ENCODE data around the gene OBSCN.

Gene OBSCN

GRCh38 chr1:228337031-228337564, 129.3 kb downstream of the OBSCN start:
- no peaks in the 10 kb centered on the region for H3K9me2 ChIP-seq (ENCODE audit: low read depth, low read length)
- no peak overlapping the region for H3K27ac ChIP-seq (ENCODE audit: low read depth, low read length, poor library complexity, severe bottlenecking)
- no peak overlapping the region for H2AFZ ChIP-seq (ENCODE audit: low read length)
- H4K20me1 ChIP-seq (ENCODE audit: insufficient read depth, low read length), result no peaks in the 10 kb centered on the region
- no peaks in the 10 kb centered on the region for H3K27me3 ChIP-seq (ENCODE audit: insufficient read depth, low read length)
- H3K36me3 ChIP-seq (ENCODE audit: insufficient read depth, low read length), result no peaks in the 10 kb centered on the region
- no peaks in the 10 kb centered on the region for H3K9me3 ChIP-seq (ENCODE audit: low read length)
- no peak for TF ChIP-seq EZH2 (IDR thresholded peaks at IDR 0.05; ENCODE audit: borderline replicate concordance, low read length)
- TF ChIP-seq, protein P1, sequence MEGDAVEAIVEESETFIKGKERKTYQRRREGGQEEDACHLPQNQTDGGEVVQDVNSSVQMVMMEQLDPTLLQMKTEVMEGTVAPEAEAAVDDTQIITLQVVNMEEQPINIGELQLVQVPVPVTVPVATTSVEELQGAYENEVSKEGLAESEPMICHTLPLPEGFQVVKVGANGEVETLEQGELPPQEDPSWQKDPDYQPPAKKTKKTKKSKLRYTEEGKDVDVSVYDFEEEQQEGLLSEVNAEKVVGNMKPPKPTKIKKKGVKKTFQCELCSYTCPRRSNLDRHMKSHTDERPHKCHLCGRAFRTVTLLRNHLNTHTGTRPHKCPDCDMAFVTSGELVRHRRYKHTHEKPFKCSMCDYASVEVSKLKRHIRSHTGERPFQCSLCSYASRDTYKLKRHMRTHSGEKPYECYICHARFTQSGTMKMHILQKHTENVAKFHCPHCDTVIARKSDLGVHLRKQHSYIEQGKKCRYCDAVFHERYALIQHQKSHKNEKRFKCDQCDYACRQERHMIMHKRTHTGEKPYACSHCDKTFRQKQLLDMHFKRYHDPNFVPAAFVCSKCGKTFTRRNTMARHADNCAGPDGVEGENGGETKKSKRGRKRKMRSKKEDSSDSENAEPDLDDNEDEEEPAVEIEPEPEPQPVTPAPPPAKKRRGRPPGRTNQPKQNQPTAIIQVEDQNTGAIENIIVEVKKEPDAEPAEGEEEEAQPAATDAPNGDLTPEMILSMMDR (IDR thresholded peaks at IDR 0.05; ENCODE audit: low read length), result no peak
- H3F3A ChIP-seq (ENCODE audit: insufficient read depth, low read length), result no peaks in the 10 kb centered on the region
- H3K9ac ChIP-seq (ENCODE audit: low read length), result no peak overlapping the region
- no peak overlapping the region for H3K4me2 ChIP-seq (ENCODE audit: low read length)
- no peaks in the 10 kb centered on the region for H3K4me1 ChIP-seq (ENCODE audit: insufficient read depth, low read length, severe bottlenecking)
- no peak overlapping the region for H3K4me3 ChIP-seq (ENCODE audit: low read depth, low read length, poor library complexity, severe bottlenecking)
- H3K79me2 ChIP-seq (ENCODE audit: insufficient read depth, low read length), result no peaks in the 10 kb centered on the region

DNA sequence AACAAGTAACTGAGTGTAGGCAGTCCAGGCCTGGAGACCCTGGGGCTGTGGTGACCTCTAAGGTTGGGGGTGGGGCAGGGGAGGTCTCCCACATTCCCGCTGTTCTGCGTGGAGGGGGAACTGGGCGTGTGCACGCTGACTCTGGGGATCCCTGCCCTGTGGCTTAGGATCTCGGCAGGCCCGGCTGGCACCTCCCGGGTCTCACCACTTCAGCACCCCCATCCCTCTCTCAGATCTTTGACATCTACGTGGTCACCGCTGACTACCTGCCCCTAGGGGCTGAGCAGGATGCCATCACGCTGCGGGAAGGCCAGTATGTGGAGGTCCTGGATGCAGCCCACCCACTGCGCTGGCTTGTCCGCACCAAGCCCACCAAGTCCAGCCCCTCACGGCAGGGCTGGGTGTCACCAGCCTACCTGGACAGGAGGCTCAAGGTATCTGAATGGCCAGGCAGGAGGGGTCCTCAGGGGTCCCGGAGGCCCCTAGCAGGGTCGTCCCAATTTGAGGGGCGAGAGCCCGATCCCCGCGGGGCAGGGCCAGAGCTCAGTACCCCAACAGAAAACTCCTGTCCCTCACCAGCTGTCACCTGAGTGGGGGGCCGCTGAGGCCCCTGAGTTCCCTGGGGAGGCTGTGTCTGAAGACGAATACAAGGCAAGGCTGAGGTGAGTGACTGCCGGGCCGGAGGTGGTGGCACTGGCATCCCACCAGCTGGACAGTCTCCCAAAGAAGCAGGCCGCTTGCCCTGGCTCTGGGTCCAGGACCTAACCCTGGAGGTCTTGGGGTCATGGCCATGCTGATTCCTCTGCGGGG, 130.1 kb downstream of the OBSCN start:
- Histone ChIP-seq H3F3A (ENCODE audit: insufficient read depth, low read length) (no peaks in the 10 kb centered on the region), H3K27me3 (ENCODE audit: insufficient read depth, low read length) (no peaks in the 10 kb centered on the region), H3K4me2 (ENCODE audit: low read length) (no peak overlapping the region), H3K36me3 (ENCODE audit: insufficient read depth, low read length) (no peaks in the 10 kb centered on the region), H3K9ac (ENCODE audit: low read length) (no peak overlapping the region), H4K20me1 (ENCODE audit: insufficient read depth, low read length) (no peaks in the 10 kb centered on the region), H3K27ac (ENCODE audit: low read depth, low read length, poor library complexity, severe bottlenecking) (no peak overlapping the region), H3K9me2 (ENCODE audit: low read depth, low read length) (no peaks in the 10 kb centered on the region), H3K9me3 (ENCODE audit: low read length) (no peaks in the 10 kb centered on the region), H3K4me1 (ENCODE audit: insufficient read depth, low read length, severe bottlenecking) (no peaks in the 10 kb centered on the region), H2AFZ (ENCODE audit: low read length) (no peak overlapping the region), H3K4me3 (ENCODE audit: low read depth, low read length, poor library complexity, severe bottlenecking) (no peak overlapping the region), H3K79me2 (ENCODE audit: insufficient read depth, low read length) (no peaks in the 10 kb centered on the region)
- TF ChIP-seq, protein P1 (IDR thresholded peaks at IDR 0.05; ENCODE audit: low read length), result no peak
- TF ChIP-seq EZH2 (IDR thresholded peaks at IDR 0.05; ENCODE audit: borderline replicate concordance, low read length), result no peak

DNA sequence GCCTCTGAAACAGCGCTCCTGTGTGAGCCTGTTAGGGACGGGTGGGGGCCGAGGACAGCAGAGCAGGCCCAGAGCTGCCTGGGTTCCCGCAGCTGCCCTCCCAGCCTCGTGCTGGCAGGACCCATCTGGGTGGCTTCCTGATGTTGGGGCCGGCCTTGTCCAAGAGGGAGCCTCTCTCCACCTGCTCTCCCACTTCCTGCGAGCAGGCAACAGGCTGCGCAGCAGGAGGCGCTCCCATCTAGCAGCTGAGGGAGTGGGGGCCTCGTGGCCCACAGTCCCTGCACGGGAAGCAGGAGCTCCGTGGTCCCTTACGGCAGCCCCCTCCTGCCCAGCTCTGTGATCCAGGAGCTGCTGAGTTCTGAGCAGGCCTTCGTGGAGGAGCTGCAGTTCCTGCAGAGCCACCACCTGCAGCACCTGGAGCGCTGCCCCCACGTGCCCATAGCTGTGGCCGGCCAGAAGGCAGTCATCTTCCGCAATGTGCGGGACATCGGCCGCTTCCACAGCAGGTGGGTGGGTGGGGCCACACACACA, 130.7 kb downstream of the OBSCN start:
- H3K79me2 ChIP-seq (ENCODE audit: insufficient read depth, low read length), result no peaks in the 10 kb centered on the region
- no peaks in the 10 kb centered on the region for H3K4me1 ChIP-seq (ENCODE audit: insufficient read depth, low read length, severe bottlenecking)
- H3K27me3 ChIP-seq (ENCODE audit: insufficient read depth, low read length), result no peaks in the 10 kb centered on the region
- no peaks in the 10 kb centered on the region for H4K20me1 ChIP-seq (ENCODE audit: insufficient read depth, low read length)
- no peak overlapping the region for H2AFZ ChIP-seq (ENCODE audit: low read length)
- no peak overlapping the region for H3K9ac ChIP-seq (ENCODE audit: low read length)
- no peaks in the 10 kb centered on the region for H3K9me2 ChIP-seq (ENCODE audit: low read depth, low read length)
- no peaks in the 10 kb centered on the region for H3K36me3 ChIP-seq (ENCODE audit: insufficient read depth, low read length)
- no peak overlapping the region for H3K4me2 ChIP-seq (ENCODE audit: low read length)
- no peak for TF ChIP-seq EZH2 (IDR thresholded peaks at IDR 0.05; ENCODE audit: borderline replicate concordance, low read length)
- no peaks in the 10 kb centered on the region for H3F3A ChIP-seq (ENCODE audit: insufficient read depth, low read length)
- H3K9me3 ChIP-seq (ENCODE audit: low read length), result no peaks in the 10 kb centered on the region
- no peak overlapping the region for H3K27ac ChIP-seq (ENCODE audit: low read depth, low read length, poor library complexity, severe bottlenecking)
- no peak overlapping the region for H3K4me3 ChIP-seq (ENCODE audit: low read depth, low read length, poor library complexity, severe bottlenecking)
